Fibroblast of skin of back (primary cell): Measurements from ENCODE around the gene RCCD1.
"Not testable (repeated sequence)": the region's sequence is repeated elsewhere in the genome, so short reads cannot be mapped to it uniquely, and the experiment has no call there.

ENCODE experiments used
- DNase-seq: peaks from one replicate; pipeline ENCODE4 v3.0.0-alpha.2; 2013

Gene RCCD1

DNA sequence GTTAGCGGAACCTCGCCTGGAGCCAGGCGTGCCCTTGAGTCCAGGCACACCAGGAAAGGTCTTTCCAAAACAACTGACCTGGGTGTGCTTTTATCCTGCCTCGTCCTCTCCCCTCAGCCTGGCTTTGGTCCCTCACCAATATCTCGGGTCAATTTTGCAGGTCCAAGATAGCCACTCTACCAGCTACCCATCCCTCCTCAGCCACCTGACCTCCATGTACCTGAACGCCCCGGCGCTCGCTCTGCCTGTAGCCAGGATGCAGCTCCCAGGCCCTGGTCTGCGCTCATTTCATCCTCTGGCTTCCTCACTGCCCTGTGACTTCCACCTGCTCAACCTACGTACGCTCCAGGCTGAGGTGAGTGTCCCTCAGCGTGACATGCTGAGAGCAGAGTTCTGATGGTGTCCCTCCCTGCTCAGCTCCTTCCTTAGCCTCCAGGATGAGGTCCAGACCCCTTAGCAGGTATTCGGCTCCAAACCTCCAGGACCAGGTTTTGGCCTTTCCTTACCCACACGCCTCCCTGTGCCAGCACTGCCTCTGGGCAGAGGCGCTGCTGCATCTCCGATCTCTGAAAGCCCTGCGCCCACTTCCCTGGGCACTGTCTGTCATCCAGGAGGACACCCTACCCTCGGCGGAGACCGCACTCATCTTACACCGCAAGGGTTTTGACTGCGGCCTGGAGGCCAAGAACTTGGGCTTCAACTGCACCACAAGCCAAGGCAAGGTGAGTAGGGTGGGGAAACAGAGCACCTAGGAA, 36.5 kb upstream of the RCCD1 start:
- no peak for DNase-seq

DNA sequence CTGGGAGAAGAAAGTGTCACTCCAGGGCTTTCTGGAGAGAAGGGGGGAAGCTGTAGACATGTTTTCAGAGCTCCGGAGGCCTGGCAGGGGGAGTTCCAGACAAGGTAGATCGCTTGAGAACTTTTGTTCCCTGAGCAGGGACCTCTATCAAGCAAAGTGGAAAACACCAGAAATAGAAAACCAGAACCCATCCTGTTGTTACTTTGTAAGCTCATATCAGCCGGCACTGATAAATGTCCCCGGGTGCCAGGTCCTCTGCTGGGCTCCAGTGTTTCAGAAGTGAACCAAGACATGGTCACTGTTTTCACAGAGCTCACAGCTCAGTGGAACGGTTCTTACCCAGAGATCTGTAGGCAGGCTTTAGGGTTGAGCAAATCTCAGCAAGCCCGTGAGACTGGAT, 35.8 kb upstream of the RCCD1 start:
- DNase-seq, result no peak

DNA sequence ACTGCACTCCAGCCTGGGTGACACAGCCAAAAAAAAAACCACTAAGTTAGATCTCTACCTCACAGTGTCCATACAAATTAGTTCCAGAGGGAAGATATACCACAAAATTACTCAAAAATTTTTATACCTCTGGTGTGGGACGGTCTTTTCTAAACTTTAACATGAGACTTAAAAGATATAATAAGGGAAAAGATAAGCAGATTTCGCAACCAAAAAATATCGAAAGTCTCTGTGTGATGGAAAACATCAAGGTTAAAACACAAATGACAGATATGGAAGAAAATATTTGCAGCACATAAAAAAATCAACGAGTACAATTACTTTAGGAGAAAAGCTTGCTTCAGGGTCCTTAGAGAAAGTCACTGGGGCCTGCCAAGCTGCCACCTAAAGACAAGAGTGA, 32.8 kb upstream of the RCCD1 start:
- no peak for DNase-seq

DNA sequence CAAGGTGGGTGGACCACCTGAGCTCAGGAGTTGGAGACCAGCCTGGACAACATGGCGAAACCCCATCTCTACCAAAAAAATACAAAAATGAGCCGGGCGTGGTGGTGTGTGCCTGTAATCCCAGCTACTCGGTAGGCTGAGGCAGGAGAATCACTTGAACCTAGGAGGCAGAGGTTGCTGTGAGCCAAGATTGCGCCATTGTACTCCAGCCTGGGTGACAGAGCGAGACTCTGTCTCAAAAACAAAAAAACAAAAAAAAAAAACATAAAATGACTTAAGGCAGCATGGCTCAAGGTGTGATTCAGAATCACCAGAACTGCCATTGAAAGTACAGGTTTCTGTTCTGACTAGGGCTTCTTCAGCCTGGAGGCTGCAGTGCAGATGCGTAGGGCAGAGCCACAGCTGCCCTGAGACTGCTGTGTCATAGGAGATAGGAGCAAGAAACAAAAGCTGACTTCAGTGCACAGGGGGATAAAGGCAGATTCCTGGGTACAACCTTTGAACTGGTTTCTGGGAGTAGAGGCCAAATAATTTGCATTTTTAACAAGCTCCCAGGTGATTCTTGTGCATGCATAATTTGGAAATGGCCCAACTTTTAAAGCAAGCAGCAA, 31.9 kb upstream of the RCCD1 start:
- not testable (repeated sequence) for DNase-seq

DNA sequence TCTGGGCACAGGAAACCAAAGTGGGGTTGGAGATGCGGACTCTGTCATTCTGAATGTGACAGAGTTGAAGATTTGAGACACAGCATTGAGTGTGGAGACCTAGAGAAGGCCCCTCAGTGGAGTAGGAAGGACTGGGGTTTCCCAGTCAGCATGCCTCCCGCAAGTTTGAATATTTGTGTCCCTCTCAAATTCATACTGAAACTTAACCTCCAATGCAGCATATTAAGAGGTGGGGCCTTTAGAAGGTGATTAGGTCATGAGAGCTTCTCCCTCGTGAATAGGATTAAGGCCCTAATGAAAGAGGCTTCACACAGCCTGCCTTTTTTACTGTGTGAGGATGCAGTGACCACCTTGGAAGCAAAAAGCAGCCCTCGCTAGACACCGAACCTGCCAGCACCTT, 30.3 kb upstream of the RCCD1 start:
- DNase-seq, result no peak

DNA sequence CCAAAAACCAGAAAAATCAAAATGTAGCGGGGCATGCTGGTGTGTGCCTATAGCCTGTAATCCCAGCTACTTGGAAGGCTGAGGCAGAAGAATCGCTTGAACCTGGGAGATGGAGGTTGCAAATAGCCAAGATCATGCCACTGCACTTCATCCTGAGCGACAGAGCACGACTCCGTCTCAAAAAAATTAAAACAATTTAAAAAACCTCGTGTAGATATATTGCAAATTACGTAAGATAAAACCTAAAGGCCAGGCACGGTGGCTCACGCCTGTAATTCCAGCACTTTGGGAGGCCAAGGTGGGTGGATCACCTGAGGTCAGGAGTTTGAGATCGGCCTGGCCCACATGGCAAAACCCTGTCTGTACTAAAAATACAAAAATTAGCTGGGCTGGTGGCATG, 27.9 kb upstream of the RCCD1 start:
- not testable (repeated sequence) for DNase-seq

DNA sequence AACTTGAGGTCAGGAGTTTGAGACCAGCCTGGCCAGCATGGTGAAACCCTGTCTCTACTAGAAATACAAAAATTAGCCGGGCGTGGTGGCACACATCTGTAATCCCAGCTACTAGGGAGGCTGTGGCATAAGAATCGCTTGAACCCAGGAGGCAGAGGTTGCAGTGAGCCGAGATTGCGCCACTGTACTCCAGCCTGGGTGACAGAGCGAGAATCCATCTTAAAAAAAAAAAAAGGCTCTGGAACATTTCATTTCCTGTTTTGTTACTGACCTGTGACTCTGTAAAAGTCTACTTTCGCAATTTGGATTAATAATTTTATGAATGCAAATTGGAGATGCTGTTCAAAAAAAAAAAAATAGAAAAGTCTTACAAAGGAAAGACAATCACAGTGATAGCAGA, 26.6 kb upstream of the RCCD1 start:
- DNase-seq, result not testable (repeated sequence)

DNA sequence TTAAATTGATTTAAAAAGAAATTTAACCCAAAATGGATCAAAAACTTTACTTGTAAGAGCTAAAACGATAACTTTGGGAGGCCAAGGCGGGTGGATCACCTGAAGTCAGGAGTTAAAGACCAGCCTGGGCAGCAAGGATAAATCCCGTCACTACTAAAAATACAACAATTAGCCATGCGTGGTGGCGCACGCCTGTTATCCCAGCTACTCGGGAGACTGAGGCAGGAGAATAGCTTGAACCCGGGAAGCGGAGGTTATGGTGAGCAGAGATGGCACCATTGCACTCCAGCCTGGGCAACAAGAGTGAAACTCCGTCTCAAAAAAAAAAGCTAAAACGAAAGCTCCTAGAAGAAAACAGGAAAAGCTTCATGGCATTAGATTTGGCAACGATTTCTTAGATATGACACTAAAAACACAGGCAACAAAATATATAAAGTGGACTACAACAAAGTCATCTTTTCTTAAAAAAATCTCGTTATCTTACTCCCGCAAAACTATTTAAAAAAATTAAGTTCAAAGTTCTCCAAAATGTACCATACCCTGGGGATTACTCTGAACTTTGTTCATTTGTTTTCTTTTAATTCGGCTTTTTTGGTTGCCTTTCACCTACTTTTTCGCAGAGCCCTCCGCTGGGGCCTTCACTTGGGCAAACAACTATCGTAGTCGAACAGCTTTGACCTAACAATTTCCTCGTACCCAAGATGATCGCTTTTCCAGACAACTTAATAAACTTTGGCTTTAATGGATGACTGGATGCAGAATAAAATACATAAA, 25.3 kb upstream of the RCCD1 start:
- no peak for DNase-seq

DNA sequence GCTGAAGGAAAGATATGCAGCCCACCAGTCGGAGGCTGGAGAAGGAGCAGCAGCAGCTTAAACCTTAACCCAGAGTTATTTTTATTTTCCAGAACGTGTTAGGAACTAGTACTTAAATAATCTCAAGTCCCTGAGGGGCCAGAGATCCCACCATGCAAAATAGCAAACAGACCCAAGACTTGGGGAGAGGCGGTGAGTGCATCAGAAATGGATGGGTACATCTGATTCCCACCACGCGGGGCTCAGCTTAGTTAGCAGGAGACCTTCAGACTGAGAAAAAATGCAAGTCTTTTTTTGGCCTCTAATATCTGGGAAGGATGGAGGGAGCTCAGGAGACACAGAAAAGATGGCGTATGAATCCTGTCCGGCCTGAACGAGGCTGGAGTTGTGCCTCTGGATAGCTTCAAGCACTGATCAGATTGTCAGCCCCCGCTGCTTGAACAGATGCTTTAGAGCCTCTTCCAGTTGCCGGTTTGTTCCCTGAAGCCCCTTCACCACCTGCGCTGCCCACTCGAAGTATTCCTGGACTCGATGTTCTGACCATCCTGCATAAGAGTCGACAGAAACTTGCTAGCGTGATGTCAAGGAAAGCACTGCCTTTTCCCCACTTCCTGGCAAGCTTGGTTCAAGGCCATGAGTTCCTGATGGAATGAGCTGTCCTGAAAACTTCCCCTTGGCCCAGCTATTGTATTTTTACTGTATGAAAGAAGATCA, 23.7 kb upstream of the RCCD1 start:
- no peak for DNase-seq

DNA sequence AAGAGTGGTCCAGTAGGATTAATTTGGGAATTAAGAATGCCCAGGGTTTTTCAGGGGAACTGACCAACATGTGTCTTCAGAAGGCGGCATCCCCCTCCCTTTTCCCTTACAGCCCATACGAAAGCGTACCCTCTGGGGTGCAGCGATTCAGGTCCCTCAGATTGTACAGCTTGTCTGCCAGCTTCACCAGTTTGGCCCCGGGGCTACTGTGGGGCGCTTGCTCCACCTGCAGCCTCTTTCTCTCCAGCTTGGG, 23.2 kb upstream of the RCCD1 start:
- no peak for DNase-seq

DNA sequence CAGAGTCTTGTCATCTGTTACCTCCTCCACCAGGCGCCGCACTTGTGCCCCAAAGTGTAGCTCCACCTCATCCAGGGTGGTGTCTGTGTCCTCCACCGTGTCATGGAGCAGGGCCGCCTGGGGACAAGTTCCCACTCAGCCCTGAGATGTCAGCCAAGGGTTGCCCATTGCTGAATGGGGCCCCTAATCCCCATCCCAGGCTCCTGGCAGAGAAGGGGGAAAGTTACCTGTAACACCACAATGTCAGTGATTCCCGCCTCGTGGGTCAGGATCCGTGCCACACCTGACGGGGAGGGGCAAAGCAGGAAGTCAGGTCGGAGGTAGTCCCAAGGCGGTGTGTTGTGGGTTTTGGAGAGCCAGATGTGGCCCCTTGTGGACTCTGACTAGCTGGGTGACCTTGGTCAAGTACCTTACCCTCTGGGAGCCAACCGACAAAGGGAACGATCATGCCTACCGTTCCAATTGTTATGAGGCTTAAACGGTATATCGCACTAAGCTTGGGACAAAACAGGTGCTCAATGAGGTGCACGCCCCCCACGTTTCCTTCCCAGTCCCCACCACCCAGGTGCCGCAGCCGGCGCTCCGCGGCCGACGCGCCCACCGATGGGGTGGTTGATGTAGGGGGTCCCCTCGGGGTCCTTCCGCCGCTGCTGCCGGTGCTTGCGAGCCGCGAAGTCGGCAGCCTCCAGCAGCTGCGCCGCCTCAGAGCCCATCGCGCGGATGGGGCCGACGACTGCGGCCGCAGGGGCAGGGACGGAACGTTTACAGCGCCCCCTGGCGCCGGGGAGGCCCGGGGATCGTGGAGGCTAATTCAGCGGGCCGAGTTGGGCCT, 22.6 kb upstream of the RCCD1 start, which contains the start of gene HDDC3:
TSS of gene HDDC3 (minus strand) at position 722 of the 832 bp plus-strand sequence. CDS start at position 713, 9 bp downstream.
- DNase-seq, result peak; percentile 80

DNA sequence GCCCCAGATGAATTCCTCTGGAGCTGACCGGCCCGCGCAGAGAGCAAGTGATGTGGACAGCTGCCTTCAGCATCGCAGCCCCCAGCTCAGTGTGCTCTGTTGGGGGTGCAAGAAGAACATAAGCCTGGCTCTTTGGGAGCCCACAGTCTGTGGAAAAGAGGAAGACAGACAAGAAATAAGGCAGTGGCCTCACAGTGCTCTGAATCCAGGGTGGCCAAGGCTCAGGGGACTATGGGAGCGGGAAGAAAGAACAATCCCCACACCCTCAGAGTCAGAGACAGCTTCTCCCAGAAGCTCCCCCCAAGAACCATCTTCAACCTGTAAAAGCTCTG, 22.1 kb upstream of the RCCD1 start:
- no peak for DNase-seq

DNA sequence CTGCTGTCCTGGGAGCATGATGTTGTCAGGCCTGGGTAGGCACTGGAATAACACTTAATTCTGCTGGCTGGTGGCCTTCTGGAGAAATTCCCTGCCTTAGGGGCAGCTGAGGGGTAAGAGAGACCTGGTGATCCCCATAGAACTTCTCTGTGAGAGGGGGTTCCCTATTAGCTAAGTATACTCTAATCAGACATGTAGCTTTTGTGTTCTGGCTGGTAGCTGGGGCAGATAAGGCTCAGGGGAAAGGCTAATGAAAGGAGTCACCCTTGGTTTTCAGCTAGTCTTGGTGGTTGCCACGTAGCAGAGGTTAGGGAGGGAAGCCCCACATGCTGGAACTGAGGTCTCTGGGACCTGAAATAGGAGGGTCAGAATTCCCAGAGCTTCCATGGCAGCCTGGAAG, 21.4 kb upstream of the RCCD1 start:
- no peak for DNase-seq

DNA sequence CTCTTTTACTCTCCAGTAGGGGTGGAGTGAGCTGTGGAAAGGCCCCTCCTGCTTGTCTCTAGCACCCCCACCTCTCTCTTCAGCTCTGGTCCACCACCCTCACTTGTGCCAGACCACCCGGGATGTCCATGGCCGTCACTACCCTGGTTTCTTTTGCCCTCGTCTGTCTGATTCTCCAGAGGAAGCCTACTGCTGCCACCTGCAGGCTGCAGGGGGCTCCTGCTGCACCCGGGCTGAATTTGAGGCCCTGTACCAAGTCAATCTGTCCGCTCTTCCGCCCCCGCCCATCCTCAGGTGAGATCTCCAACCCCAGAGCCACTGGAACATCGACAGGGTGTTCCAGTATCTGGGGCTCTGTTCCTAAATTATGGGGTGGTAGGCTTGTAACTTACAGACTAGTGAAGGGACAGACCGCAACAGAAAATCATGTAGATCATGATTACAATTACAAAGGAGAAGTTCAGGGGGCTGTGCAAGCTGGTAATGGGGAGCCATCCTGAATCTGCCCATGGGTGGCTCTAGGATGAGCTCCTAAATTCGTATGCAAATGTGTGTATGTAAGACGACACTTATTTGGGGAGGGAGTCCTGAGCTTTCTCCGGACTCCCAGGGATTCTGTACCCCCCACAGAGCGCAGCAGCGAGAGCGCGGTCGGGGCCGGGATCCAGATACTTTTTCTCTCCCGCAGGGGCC, 20.3 kb upstream of the RCCD1 start:
- peak; percentile 81 for DNase-seq

DNA sequence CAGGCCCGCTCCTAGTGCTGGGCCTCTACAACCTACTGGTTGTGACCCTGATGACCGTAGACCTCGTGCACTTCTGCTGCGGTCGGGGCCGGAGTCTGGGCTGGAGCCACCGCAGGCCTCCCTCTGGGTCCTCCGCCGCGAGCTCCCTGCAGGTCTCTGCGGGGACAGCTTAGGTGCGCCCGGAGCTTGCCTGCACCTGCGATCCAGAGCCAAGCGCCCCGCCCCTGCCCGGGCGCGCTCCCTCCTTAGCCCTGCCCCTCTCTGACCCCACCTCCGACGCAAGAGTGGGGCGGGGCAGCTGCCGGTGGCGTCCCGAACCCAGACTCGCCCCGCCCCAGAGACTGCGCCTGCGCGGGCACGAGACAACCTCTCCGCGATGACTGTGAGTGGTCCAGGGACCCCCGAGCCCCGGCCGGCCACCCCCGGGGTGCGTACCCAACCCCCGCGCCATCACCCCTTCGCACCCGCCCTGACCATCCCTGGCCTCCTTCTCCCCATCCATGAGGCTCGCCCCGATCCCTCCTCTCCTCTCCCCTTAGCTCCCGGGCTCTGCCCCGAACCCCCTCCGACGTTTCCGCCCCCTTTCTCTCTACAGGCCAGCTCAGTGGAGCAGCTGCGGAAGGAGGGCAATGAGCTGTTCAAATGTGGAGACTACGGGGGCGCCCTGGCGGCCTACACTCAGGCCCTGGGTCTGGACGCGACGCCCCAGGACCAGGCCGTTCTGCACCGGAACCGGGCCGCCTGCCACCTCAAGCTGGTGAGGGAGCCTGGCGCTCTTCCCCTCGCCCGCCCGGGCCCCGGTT, 19.5 kb upstream of the RCCD1 start, which contains the start of gene UNC45A:
TSS of gene UNC45A (plus strand) at position 337 of the 803 bp plus-strand sequence. CDS start at position 377, 40 bp downstream.
- peak; percentile 85 for DNase-seq

DNA sequence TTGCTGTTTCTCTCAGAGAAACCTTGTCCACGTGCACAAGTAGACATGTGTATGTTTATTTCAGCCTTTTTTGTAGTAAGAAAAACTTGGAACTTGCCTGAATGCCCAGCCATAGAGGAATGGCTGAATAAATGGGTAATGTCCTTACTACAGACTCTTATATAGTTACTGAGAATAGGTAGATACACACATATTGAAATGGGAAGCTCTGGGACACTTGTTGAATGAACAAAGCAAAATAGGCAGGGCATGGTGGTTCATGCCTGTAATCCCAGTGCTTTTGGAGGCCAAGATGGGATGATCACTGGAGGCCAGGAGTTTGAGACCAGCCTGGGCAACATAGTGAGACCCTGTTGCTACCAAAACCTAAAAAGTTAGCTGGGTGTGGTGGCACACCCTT, 17.9 kb upstream of the RCCD1 start:
- DNase-seq, result no peak

DNA sequence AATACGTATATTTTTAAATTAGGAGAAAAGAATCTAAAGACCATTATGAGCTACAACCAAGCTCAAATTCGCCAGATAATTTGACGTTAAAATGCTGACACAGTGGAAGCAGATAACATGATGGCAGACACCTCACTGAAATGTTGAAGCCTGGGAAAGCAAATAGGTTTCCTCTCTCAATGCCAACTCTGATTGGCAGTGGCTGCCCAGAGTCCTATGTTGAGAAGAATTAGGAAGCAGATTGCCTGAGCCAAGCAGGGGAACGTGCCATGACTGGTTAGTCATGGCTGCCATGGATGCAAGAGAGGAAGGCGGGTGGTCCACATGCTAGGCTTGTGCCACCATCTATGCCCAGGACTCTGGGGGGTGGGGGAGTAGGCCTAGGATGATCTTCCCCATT, 16.4 kb upstream of the RCCD1 start:
- no peak for DNase-seq

DNA sequence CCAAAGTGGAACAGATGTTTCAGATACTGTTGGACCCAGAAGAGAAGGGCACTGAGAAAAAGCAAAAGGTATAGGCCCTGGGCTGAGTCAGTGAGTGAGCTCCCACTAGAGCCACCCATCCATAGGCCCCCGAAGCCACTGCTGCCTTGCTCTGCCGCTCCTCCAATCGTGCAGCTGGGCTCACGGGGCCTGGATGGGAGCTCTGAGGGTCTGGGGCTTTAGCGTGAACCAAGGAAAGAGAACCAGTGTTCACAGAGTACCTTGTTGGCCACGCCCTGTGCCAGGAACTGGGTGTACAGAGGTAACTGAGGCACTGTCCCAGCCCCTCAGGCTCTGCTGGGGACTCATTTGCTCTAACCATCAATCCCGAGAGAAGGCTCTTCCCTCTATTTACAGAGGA, 14.9 kb upstream of the RCCD1 start:
- DNase-seq, result no peak

DNA sequence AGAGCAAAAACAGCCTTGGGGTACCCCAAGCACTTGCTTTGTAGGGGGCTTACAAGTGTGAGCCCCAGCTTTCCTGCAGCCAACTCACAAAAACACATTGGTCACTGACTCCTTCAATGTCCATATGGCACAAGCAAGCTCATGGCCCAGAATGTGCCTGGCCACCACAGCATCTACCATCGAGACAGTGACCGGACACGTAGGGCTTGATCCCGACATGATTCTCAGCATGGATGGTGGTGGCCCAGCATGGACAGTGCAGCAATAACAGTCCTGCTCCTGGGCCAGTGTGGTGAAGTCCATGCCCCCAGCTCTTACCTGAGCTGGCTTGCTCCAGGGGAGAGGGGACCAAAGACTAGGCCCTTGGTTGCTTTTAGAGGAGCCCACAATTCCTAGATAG, 13.6 kb upstream of the RCCD1 start:
- no peak for DNase-seq

DNA sequence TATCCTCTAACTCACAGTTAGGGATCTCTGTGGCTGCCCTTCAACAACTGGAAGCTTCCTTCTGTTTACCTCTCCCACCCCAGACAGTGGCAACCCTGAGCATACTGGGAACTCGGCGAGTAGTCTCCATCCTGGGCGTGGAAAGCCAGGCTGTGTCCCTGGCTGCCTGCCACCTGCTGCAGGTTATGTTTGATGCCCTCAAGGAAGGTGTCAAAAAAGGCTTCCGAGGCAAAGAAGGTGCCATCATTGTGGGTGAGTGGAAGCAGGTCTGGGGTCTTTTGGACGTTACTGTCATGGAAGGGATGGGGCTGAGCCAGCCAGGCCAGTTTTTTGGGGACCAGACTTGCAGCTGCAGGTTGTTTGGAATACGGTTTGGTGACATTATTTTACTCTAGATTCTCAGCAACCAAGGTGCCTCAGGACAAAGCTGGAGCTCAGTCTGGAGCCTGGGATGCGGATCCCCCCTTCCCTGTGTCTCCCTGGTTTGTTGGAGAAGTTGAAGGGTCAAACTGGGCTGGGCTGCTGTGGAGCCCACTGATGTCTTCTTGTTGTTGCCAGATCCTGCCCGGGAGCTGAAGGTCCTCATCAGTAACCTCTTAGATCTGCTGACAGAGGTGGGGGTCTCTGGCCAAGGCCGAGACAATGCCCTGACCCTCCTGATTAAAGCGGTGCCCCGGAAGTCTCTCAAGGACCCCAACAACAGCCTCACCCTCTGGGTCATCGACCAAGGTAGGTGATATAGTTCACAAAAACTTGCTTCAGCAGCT, 12.1 kb upstream of the RCCD1 start:
- no peak for DNase-seq
